ENCODE measurements around the gene DEFB119.
"Not testable (repeated sequence)": the region's sequence is repeated elsewhere in the genome, so short reads cannot be mapped to it uniquely, and the experiment has no call there.

Gene DEFB119, protein sequence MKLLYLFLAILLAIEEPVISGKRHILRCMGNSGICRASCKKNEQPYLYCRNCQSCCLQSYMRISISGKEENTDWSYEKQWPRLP

DNA sequence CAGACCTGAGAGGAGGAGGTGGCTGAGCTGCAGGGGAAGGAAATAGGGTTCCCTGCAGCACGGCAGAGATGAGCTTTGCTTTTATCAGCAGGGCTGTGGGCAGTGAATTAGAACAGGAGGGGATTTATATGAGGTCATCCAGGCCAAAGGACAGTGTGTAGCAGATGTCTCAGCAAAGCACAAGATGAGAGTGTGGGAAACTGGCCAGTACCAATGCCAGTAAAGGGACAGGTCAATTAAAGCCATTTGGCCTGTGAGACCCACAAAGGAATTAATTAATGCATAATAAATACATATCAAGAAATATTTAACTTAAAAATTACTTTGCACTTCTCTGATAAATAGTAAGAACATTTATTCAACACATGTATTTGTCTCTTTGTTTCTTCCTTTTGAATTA, at the start of gene DEFB119:
DEFB119 (minus strand) TSS at position 101 of the 400 bp plus-strand sequence. CDS start 107 bp downstream, outside the sequence.
- no peak for DNase-seq

DNA sequence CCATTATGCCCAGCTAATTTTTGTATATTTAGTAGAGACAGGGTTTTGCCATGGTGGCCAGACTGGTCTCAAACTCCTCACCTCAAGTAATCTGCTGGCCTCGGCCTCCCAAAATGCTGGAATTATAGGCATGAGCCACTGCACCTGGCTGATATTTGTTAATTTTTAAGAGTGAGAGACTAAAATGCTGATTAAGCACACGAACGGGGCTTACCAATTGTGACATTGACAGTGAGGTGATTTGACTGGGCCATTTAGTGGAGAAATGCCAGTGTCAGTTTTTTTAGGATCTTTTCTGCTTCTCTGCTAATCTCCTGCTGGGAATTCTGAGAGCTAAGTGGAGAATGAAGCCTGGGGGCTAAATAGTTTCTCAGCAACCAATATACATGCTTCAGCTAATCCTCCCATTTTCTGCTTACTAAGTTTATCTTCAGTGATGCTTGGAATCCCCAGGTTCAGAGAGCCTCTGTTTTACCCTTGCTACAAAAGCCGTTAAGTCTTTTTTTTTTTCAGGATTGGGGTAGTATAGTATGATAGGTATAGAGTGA, 40.3 kb upstream of the DEFB119 start:
- no peak for DNase-seq

DNA sequence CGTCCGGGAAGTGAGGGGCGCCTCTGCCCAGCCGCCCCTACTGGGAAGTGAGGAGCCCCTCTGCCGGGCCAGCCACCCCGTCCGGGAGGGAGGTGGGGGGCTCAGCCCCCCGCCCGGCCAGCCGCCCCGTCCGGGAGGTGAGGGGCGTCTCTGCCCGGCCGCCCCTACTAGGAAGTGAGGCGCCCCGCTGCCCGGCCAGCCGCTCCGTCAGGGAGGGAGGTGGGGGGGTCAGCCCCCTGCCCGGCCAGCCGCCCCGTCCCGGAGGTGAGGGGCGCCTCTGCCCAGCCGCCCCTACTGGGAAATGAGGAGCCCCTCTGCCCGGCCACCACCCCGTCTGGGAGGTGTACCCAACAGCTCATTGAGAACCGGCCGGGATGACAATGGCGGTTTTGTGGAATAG, 37.2 kb upstream of the DEFB119 start:
- DNase-seq = not testable (repeated sequence)

DNA sequence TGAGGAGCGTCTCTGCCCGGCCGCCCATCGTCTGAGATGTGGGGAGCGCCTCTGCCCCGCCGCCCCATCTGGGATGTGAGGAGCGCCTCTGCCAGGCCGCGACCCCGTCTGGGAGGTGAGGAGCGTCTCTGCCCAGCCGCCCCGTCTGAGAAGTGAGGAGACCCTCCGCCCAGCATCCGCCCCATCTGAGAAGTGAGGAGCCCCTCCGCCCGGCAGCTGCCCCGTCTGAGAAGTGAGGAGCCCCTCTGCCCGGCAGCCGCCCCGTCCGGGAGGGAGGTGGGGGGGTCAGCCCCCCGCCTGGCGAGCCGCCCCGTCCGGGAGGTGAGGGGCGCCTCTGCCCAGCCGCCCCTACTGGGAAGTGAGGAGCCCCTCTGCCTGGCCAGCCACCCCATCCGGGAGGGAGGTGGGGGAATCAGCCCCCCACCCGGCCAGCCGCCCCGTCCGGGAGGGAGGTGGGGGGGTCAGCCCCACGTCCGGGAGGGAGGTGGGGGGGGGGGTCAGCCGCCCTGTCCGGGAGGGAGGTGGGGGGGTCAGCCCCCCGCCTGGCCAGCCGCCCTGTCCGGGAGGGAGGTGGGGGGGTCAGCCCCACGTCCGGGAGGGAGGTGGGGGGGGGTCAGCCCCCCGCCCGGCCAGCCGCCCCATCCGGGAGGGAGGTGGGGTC, 36.6 kb upstream of the DEFB119 start:
- DNase-seq = not testable (repeated sequence)

DNA sequence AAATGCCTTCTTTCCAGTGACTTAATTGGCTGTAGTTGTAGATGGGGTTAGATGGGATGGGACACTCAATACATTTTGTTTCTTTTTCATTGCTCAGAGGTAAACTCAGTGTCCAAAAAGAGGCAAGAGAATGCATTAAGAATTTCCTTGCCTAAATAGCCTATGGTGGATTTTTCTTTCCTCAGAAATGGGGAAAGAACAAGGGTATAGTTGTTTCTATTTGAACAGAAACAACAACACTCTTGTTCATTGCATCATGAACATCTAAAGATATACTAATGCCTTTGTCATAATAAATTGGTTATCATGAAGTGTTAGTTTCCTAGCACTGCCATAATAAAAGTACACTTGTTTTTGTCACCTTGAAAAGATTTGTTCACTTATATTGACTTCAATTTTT, 35.4 kb upstream of the DEFB119 start:
- DNase-seq = no peak

DNA sequence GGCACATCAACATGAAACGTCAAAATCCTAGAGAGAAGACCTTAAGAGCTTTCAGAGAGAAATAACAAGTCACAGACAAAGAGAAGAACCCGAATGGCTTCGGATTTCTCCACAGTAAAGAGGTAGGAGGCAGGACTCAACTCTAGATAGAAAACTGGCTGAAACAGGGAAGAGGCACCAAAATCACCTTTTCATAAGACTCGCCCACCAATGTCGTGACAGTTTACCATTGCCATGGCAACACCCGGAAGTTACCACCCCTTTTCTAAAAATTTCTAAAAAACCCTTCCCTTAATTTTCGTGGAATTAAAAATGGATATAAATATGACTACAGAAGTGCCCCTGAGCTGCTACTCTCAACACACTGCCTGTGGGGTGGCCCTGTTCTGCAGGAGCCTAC, 27.9 kb upstream of the DEFB119 start:
- no peak for DNase-seq

DNA sequence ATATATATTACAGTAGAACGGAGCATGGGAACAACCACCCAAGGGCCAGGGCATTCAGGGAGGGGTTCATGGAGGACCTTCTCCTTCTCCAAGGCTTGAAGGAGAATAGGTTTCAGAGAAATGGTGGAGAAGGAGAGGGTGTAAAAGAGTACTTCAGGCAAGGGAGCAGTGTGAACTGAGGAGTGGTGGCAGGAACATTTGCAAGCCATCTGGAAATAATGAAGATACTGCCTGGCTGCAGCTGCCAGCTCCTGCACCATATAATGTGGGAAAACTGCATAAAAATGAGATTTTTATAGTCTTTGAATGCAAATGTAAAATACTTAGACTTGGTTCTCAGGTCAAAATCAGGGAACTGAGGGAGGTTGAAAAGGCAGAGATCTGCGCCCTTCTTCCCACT, 25.3 kb upstream of the DEFB119 start:
- DNase-seq = no peak

DNA sequence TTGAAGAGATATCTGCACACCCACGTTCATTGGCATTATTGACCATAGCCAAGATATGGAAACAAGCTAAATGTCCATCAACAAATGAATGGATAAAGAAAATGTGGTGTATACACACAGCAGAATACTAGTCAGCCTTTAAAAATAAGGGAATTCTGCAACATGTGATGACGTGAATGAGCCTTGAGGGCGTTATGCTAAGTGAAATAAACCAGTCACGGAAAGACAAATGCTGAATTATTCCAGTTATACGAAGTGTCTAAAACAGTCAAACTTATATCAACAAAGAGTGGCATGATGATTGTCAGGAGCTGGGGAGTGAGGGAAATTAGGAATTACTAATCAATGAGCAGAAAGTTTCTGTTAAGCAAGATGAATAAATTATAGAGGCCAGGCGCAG, 24.0 kb upstream of the DEFB119 start:
- DNase-seq = no peak

DNA sequence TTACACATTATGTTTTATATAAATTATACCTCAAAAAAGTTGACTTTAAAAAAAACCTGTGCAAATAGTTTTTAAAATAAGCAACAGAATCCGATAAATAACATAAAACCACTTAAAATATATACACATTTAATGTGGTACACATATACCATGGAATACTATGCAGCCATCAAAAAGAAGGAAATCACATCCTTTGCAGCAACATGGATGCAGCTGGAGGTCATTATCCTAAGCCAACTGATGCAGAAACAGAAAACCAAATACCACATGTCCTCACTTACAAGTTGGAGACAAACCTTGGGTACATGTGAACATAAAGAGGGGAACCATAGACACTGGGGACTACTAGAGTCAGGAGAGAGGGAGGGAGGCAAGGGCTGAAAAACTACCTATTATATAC, 19.6 kb upstream of the DEFB119 start:
- DNase-seq = no peak

DNA sequence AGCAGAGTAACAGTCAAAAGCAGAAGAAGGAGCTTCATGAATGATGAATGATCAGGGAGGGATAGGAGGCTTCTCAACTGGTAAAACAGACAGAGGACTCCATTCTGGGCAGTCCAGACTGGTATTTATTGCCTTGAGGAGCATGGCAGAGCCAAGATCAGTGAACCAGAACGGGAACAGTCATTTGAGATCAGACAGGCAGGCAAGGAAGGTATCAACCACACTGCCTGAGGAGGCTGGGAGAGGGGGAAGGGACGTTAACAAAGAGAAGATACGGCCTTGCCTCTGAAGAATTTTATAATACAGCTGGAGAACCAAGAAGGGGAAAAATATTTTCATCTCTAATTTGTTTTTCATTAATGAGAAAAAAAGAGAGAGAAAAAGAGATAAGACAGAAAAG, 15.7 kb upstream of the DEFB119 start, which contains the start of gene DEFB121:
DEFB121 (minus strand) TSS at position 101 of the 400 bp plus-strand sequence; CDS start at position 38, 63 bp downstream.
- no peak for DNase-seq

DNA sequence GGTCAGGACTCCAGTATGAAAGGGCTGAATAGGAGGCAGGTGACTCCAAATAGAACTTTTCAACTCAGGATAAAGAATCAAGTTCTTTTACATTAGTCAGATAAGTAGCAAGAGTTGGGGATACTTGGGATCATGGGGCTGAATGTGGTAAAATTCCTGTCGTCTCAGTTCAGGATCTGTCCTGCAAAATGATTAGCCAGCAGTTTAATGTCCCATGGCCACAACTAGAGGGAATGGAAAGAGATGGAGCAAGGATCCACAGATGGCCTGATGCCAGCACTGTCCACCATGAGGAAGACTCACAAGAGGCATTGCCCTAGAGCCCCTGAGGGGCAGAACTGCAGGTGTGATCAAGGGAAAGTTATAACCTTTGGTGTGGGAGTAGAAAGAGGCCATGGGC, 13.5 kb upstream of the DEFB119 start:
- no peak for DNase-seq

DNA sequence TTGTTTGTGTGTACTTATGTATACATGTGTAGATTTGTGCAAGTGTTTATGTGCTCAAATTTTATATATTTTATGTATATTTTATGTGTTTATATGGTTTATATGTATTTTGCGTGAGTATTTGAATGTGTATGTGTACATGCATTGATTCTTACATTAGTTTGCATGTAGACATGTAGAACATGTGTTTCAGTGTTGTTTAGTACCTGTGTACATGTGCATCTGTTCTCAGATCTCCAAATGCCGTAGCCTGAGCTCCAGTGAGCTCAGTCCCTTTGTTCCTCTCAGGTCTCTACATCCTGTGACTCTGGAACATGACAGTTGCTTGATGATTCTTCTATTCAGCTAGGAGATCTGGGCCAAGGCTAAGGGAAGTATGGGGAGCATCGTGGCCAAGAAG, 4.5 kb upstream of the DEFB119 start:
- no peak for DNase-seq

DNA sequence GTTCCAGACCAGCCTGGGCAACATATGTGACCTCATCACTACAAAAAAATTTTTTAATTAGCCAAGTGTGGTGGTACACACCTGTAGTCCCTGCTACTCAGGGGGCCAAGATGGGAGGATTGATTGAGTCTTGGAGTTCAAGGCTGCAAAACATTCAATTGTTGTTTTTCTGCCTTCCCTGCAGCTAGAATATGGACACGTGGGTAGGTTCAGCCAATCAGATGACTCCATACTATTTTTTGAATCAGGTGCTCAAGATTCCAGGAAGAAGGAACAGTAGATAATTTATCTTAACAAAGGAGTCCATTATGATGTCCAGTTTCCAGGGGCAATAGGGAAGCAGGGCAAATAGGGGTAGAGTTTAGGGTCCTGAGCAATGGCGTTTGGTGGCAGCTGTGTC, 2.4 kb upstream of the DEFB119 start:
- DNase-seq = no peak

DNA sequence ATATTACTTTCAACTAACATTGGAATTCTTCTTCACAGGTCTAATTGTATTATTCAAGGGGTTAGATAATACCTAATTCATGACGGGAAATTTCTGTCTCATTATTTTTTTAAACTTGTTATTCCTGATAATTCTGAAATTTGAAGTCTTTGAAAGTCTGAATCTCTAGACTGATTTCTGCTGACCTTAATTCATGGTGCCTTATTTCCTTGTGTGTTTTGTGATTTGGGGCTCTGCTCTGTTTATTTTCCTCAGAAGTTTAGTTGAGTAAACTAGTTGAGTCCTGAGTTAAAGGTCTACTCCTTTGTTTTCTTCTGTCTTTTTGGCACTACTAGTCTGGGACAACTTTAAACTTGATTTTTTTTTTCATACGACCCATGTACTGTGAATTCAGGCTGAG, 16.0 kb downstream of the DEFB119 start:
- no peak for DNase-seq

DNA sequence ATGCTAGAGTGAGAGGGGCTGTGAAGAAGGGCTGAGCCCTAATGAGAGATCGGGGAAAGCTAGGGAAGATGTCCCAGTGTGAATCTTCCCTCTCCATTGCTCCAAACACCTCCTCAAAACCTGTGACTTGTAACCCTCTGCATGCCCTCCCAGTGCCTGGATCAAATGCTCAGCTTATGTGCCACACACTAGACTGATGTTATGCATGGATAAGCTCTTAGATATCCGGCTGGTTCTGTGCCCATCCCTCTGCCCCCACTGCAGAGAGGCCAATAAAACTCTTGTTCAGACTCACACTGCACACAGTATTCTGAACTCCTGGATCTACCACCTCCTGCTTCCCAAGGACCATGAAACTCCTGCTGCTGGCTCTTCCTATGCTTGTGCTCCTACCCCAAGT, 22.1 kb downstream of the DEFB119 start, which contains the start of gene DEFB118:
DEFB118 (plus strand) TSS at position 301 of the 400 bp plus-strand sequence; CDS start at position 351, 50 bp downstream.
- DNase-seq = no peak

DNA sequence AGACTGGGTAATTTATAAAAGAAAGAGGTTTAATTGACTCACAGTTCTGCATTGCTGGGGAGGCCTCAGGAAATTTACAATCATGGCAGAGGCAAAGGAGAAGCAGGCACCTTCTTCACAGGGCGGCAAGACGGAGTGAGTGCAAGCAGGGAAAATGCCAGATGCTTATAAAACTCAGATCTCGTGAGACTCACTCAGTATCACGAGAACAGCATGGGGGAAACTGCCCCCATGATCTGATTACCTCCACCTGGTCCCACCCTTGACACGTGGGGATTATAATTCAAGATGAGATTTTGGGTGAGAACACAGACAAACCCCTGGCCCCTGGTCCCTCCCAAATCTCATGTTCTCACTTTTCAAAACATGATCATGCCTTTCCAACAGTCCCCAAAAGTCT, 26.1 kb downstream of the DEFB119 start:
- not testable (repeated sequence) for DNase-seq

DNA sequence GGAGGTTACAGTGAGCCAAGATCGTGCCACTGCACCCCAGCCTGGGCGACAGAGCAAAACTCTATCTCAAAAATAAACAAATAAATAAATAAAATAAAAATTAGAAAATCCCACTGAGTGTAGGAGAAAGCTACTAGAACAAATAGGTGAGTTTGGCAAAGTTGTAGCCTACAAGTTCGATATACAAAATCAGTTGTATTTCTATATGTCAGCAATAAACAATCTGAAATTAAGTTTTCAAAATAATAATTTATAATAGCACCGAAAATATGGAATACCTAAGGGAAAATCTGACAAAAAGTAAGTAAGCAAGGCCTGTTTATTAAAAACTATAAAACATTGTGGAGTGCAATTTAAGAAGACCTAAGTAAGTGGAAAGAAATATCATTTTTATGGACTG, 27.1 kb downstream of the DEFB119 start:
- DNase-seq = no peak

DNA sequence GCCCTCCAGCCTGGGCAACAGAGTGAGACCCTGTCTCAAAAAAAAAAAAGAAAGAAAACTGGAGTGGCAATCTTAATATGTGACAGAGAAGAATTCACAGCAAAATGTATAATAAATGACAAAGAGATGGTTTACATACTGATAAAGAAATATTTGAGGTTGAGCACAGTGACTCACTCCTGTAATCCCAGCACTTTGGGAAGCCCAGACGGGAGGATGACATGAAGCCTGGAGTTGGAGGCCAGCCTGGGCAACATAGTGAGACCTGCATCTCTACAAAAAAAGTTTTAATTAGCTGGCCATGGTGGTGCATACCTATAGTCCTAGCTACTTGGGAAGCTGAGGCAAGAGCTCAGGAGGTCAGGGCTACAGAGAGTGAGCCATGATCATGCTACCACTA, 34.4 kb downstream of the DEFB119 start:
- no peak for DNase-seq

DNA sequence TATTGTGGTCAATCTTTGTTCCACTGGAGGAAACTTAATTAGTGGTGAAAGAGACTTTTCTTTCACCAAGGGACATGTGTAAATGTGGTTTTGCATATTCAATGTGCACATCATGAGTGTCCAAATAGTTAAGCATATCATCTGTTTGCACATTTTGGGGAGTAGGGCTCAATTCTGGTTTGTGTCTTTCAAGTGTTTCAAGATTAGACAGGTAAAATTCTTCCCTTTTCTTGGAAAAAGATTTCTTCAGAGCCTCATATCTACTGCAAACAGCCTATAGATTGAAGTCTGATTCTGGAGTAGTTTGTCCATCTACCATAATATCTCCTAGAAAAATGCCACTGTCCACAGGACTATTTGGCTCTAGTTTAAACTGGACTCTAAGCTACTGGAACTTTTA, 48.9 kb downstream of the DEFB119 start:
- DNase-seq = no peak

DNA sequence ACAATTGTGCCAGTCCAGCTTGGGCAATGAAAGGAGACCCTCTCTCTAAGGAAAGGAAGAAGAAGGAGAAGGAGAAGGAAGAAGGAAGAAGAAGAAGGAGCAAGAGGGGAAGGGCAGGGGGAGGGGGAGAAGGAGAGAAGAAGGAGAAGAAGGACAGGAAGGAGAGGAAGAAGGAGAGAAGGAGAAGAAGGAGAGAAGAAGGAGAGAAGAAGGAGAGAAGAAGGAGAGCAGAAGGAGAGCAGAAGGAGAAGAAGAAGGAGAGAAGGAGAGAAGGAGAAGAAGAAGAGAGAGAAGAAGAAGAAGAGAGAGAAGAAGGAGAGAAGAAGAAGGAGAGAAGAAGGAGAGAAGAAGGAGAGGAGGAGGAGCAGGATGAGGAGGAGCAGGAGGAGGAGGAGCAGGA, 59.5 kb downstream of the DEFB119 start:
- no peak for DNase-seq
